ENCODE data around the gene EFNB1. TPM values are rescaled to one million over a fixed set of nuclear protein-coding genes. Genes with fewer than 3 reads are reported as not detected.

EFNB1 gene
- total RNA-seq, 1 experiment from 2014 or later, result 16.4 TPM

- TF ChIP-seq GRHL2 (CRISPR knock-in tag; IDR thresholded peaks at IDR 0.05; ENCODE audit: insufficient replicate concordance, severe bottlenecking) (no peak), AFF4 (CRISPR knock-in tag; IDR thresholded peaks at IDR 0.05; ENCODE audit: borderline replicate concordance) (no peak), SOX15 (CRISPR knock-in tag; IDR thresholded peaks at IDR 0.05) (no peak), NFE2L1 (CRISPR knock-in tag; IDR thresholded peaks at IDR 0.05) (no peak), NR3C1 (CRISPR knock-in tag; conservative IDR thresholded peaks at IDR 0.05; ENCODE audit: low read depth) (no peak), TP53 (CRISPR knock-in tag; IDR thresholded peaks at IDR 0.05) (no peak), FOXJ3 (CRISPR knock-in tag; IDR thresholded peaks at IDR 0.05; ENCODE audit: borderline replicate concordance) (no peak)
- TF ChIP-seq, protein P1, sequence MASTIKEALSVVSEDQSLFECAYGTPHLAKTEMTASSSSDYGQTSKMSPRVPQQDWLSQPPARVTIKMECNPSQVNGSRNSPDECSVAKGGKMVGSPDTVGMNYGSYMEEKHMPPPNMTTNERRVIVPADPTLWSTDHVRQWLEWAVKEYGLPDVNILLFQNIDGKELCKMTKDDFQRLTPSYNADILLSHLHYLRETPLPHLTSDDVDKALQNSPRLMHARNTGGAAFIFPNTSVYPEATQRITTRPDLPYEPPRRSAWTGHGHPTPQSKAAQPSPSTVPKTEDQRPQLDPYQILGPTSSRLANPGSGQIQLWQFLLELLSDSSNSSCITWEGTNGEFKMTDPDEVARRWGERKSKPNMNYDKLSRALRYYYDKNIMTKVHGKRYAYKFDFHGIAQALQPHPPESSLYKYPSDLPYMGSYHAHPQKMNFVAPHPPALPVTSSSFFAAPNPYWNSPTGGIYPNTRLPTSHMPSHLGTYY (CRISPR knock-in tag; IDR thresholded peaks at IDR 0.05), result no peak
- TF ChIP-seq, protein P2, sequence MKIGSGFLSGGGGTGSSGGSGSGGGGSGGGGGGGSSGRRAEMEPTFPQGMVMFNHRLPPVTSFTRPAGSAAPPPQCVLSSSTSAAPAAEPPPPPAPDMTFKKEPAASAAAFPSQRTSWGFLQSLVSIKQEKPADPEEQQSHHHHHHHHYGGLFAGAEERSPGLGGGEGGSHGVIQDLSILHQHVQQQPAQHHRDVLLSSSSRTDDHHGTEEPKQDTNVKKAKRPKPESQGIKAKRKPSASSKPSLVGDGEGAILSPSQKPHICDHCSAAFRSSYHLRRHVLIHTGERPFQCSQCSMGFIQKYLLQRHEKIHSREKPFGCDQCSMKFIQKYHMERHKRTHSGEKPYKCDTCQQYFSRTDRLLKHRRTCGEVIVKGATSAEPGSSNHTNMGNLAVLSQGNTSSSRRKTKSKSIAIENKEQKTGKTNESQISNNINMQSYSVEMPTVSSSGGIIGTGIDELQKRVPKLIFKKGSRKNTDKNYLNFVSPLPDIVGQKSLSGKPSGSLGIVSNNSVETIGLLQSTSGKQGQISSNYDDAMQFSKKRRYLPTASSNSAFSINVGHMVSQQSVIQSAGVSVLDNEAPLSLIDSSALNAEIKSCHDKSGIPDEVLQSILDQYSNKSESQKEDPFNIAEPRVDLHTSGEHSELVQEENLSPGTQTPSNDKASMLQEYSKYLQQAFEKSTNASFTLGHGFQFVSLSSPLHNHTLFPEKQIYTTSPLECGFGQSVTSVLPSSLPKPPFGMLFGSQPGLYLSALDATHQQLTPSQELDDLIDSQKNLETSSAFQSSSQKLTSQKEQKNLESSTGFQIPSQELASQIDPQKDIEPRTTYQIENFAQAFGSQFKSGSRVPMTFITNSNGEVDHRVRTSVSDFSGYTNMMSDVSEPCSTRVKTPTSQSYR (CRISPR knock-in tag; IDR thresholded peaks at IDR 0.05), result no peak
- TF ChIP-seq, protein P3, sequence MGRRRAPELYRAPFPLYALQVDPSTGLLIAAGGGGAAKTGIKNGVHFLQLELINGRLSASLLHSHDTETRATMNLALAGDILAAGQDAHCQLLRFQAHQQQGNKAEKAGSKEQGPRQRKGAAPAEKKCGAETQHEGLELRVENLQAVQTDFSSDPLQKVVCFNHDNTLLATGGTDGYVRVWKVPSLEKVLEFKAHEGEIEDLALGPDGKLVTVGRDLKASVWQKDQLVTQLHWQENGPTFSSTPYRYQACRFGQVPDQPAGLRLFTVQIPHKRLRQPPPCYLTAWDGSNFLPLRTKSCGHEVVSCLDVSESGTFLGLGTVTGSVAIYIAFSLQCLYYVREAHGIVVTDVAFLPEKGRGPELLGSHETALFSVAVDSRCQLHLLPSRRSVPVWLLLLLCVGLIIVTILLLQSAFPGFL (CRISPR knock-in tag; IDR thresholded peaks at IDR 0.05; ENCODE audit: borderline replicate concordance), result no peak
- TF ChIP-seq, protein P4, sequence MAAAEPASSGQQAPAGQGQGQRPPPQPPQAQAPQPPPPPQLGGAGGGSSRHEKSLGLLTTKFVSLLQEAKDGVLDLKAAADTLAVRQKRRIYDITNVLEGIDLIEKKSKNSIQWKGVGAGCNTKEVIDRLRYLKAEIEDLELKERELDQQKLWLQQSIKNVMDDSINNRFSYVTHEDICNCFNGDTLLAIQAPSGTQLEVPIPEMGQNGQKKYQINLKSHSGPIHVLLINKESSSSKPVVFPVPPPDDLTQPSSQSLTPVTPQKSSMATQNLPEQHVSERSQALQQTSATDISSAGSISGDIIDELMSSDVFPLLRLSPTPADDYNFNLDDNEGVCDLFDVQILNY (CRISPR knock-in tag; IDR thresholded peaks at IDR 0.05), result no peak
- TF ChIP-seq, protein P5, sequence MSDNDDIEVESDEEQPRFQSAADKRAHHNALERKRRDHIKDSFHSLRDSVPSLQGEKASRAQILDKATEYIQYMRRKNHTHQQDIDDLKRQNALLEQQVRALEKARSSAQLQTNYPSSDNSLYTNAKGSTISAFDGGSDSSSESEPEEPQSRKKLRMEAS (CRISPR knock-in tag; IDR thresholded peaks at IDR 0.05), result no peak
These were observed 1.6 kb upstream of the EFNB1 start (continued) for GRCh38 chrX:68827256-68827655.

DNA sequence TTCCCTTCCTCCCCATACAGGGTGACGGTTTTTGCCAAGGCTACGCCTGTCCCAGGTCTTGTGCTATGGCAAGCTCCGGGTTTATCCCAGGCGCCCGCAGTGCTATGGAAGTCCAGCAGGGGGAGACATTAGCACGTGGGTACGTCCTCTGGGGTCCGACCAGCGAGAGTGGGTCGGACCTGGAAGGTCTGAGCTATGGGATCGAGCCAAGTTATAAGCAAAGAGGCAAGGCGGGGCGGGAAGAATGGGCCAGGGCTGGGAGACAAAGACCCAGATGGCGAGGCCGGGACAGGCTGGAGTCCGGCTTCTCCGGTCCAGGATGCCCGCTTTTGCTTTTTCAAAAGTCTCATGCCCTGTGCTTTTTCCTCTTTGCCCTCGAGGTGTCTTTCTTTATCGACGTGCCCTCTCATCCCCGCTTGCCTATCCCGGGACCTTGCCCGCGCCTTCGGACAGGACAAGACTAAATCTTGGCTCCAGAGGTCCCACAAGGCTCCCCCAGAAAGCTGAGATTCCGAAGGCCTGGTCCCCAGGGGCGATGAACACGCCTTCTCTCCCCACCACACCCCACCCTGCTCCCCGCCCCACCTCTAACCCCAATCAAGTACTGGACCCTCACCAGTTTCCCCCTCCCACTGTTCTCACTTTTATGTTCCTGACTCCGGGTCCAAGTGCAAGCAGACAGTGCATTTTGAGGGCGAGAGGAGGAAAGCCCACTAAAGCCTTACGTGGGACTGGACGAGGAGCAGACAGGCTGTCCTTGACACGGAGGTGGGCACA, 785 bp upstream of the EFNB1 start:
- Mint-ChIP-seq H3K9me3 (no peaks in the 10 kb centered on the region), H3K27me3 (ENCODE audit: low read depth) (peaks cover 95% of the 10 kb centered on the region), H3K36me3 (no peaks in the 10 kb centered on the region), H3K4me3 (peak overlapping the region; percentile 72), H3K4me1 (peaks cover 19% of the 10 kb centered on the region), H3K27ac (no peak overlapping the region)
- DNase-seq (ENCODE audit: low spot score) (peak; percentile 89), ATAC-seq (peak; percentile 40)
- POLR2A ChIA-PET, result interaction anchor here (0.5 to 1.6 kb wide), 10 partner anchors 18 to 457 kb away, joined by 3 to 10 read pairs (median 3); no protein-coding TSS in a partner anchor
- CTCF ChIA-PET, result interaction anchor here (0.5 to 4.3 kb wide), 84 partner anchors 8 to 676 kb away, joined by 3 to 107 read pairs (median 4); partner anchors contain the start of genes NALF2 and PJA1
- TF ChIP-seq, protein P6, sequence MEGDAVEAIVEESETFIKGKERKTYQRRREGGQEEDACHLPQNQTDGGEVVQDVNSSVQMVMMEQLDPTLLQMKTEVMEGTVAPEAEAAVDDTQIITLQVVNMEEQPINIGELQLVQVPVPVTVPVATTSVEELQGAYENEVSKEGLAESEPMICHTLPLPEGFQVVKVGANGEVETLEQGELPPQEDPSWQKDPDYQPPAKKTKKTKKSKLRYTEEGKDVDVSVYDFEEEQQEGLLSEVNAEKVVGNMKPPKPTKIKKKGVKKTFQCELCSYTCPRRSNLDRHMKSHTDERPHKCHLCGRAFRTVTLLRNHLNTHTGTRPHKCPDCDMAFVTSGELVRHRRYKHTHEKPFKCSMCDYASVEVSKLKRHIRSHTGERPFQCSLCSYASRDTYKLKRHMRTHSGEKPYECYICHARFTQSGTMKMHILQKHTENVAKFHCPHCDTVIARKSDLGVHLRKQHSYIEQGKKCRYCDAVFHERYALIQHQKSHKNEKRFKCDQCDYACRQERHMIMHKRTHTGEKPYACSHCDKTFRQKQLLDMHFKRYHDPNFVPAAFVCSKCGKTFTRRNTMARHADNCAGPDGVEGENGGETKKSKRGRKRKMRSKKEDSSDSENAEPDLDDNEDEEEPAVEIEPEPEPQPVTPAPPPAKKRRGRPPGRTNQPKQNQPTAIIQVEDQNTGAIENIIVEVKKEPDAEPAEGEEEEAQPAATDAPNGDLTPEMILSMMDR (IDR thresholded peaks at IDR 0.05), result peak; percentile 75; the same call in 1 of the 2 replicates
- TF ChIP-seq ZNF317 (CRISPR knock-in tag; IDR thresholded peaks at IDR 0.05; ENCODE audit: borderline replicate concordance, low read depth), result no peak

Data from WTC11 (cell line).